Endothelial cell of umbilical vein (primary cell): ENCODE results near the gene ASF1A. TPM values are rescaled to one million over a fixed set of nuclear protein-coding genes. Genes with fewer than 3 reads are reported as not detected.

ENCODE experiments used
- BruUV-seq: library from RNA; stranded (reverse); fragments of 400-500 nt; replicated peaks from 2 replicates; lab custom pipeline; 2021; lab: Mats Ljungman, UMichigan
- CTCF ChIA-PET: fragments of 300-600, 350-600 bp; sonication (Branson Sonifier 250); formaldehyde crosslinking; loops from one replicate; lab custom pipeline; 2021; ENCODE audit warnings: antibody characterized with exemption, inconsistent platforms; lab: Charles Lee
- POLR2A ChIA-PET: fragments of 300-600, 350-600 bp; sonication (Branson Sonifier 250); formaldehyde crosslinking; loops from one replicate; lab custom pipeline; 2021; ENCODE audit warnings: antibody characterized with exemption, inconsistent platforms; lab: Charles Lee
- DNase-seq: peaks from one replicate; pipeline ENCODE4 v3.0.0-alpha.2; 2011; ENCODE audit warnings: low read depth, low spot score
- FAIRE-seq: peaks from 2 replicates; lab custom pipeline; 2011; peaks lifted over from hg19 to GRCh38; lab: Jason Lieb, UNC
- H2AFZ ChIP-seq: 2 replicates; pipeline ENCODE4 v1.6.0; 2012; ENCODE audit warnings: low read depth, low read length, control low read depth, inconsistent platforms
- H3K27ac ChIP-seq: 2 replicates; pipeline ENCODE4 v1.5.1; 2011; ENCODE audit warnings: low read depth, mild to moderate bottlenecking, control low read depth, low read length, moderate library complexity; ENCODE audit not compliant: insufficient read depth
- H3K27me3 ChIP-seq, 2 experiments: 2 replicates each; pipeline versions ENCODE4 v1.6.0 to v1.6.1; 2011; ENCODE audit warnings: low read length in 2 of 2, mixed read lengths in 1 of 2; ENCODE audit not compliant: control insufficient read depth in 2 of 2, insufficient read depth in 2 of 2
- H3K36me3 ChIP-seq, 2 experiments: 2 replicates in 1 of 2; 3 replicates in 1 of 2; pipeline ENCODE4 v1.5.1; 2011; ENCODE audit warnings: low read length in 2 of 2, mild to moderate bottlenecking in 1 of 2, moderate library complexity in 1 of 2; ENCODE audit not compliant: control insufficient read depth in 2 of 2, insufficient read depth in 2 of 2; ENCODE audit errors: extremely low read depth in 1 of 2
- H3K4me1 ChIP-seq: 3 replicates; pipeline ENCODE4 v1.5.1; 2011; ENCODE audit warnings: mild to moderate bottlenecking, low read length; ENCODE audit not compliant: control insufficient read depth, insufficient read depth; ENCODE audit errors: extremely low read depth
- H3K4me2 ChIP-seq: 2 replicates; pipeline ENCODE4 v1.6.1; 2011; ENCODE audit warnings: low read length, control low read depth, mixed read lengths; ENCODE audit not compliant: insufficient read depth
- H3K4me3 ChIP-seq, 3 experiments: fragments of 200-600 bp in 1 of 3; sonication (generic), shearing (Covaris generic) in 1 of 3; replicated peaks in 1 of 3; 2 replicates each; pipeline ENCODE4 v1.5.1; 2011 to 2016; ENCODE audit warnings: control low read depth in 3 of 3, low read length in 3 of 3, mild to moderate bottlenecking in 2 of 3, inconsistent platforms in 1 of 3, low read depth in 1 of 3, moderate library complexity in 1 of 3; ENCODE audit not compliant: insufficient read depth in 1 of 3
- H3K79me2 ChIP-seq: 2 replicates; pipeline ENCODE4 v1.6.0; 2012; ENCODE audit warnings: low read length, inconsistent platforms; ENCODE audit not compliant: control insufficient read depth, insufficient read depth
- H3K9ac ChIP-seq: replicated peaks from 2 replicates; pipeline ENCODE3; 2011; ENCODE audit warnings: low read length, control low read depth; ENCODE audit not compliant: insufficient read depth; ENCODE audit errors: extremely low read depth
- H3K9me1 ChIP-seq: replicated peaks from 3 replicates; pipeline ENCODE4 v1.6.0; 2011; ENCODE audit warnings: mild to moderate bottlenecking, low read length; ENCODE audit not compliant: control insufficient read depth, insufficient read depth; ENCODE audit errors: extremely low read depth
- H3K9me3 ChIP-seq: replicated peaks from 2 replicates; pipeline ENCODE4 v1.5.1; 2012; ENCODE audit warnings: low read length, inconsistent platforms; ENCODE audit not compliant: control insufficient read depth, insufficient read depth
- H4K20me1 ChIP-seq: replicated peaks from 2 replicates; pipeline ENCODE3; 2011; ENCODE audit warnings: mild to moderate bottlenecking, low read length; ENCODE audit not compliant: control insufficient read depth, insufficient read depth; ENCODE audit errors: extremely low read depth
- CTCF ChIP-seq, 2 donors: IDR thresholded peaks; 1 replicate in 1 of 2; 2 replicates in 1 of 2; pipeline ENCODE4 v1.5.1; 2011; ENCODE audit warnings: low read length in 2 of 2, mild to moderate bottlenecking in 2 of 2, moderate library complexity in 2 of 2, control low read depth in 1 of 2, inconsistent platforms in 1 of 2, low read depth in 1 of 2; ENCODE audit not compliant: insufficient read depth in 1 of 2; ENCODE audit errors: extremely low read depth in 1 of 2
- EZH2 ChIP-seq: IDR thresholded peaks from 2 replicates; pipeline ENCODE4 v1.6.1; 2012; ENCODE audit warnings: borderline replicate concordance, low read depth, mild to moderate bottlenecking, moderate library complexity, low read length, inconsistent platforms; ENCODE audit not compliant: severe bottlenecking
- FOS ChIP-seq: IDR thresholded peaks from 2 replicates; pipeline ENCODE4 v1.6.1; 2011; ENCODE audit warnings: mild to moderate bottlenecking, low read length, moderate library complexity, borderline replicate concordance; ENCODE audit not compliant: insufficient read depth
- GATA2 ChIP-seq: IDR thresholded peaks from 2 replicates; pipeline ENCODE4 v1.7.0; 2011; ENCODE audit warnings: low read depth, mild to moderate bottlenecking, moderate library complexity, mixed read lengths, low read length; ENCODE audit not compliant: insufficient read length, insufficient read depth
- JUN ChIP-seq: IDR thresholded peaks from 2 replicates; pipeline ENCODE4 v1.6.1; 2011; ENCODE audit warnings: borderline replicate concordance, low read depth; ENCODE audit not compliant: insufficient read length, insufficient read depth
- MYC ChIP-seq: IDR thresholded peaks from one replicate; pipeline ENCODE4 v1.6.1; 2011; ENCODE audit warnings: mild to moderate bottlenecking, low read depth, low read length
- POLR2A ChIP-seq: IDR thresholded peaks from 2 replicates; pipeline ENCODE4 v1.6.1; 2012; ENCODE audit warnings: low read depth, mild to moderate bottlenecking, control low read depth, low read length
- POLR2AphosphoS5 ChIP-seq: IDR thresholded peaks from 2 replicates; pipeline ENCODE4 v1.6.1; 2012; ENCODE audit warnings: low read depth, mild to moderate bottlenecking, control low read depth, low read length, moderate library complexity; ENCODE audit not compliant: insufficient read depth
- dilution Hi-C: fragments of 300-500 bp; cut with MboI; formaldehyde crosslinking; loops from one replicate; pipeline ENCODE4 v1.15.0; 2019; ENCODE audit warnings: low sequenced_read_pairs; ENCODE audit not compliant: extremely low pct_ligation_motif_present
- intact Hi-C: fragments of 100-400 bp; cut with micrococcal nuclease; formaldehyde crosslinking; loops from one replicate; pipeline ENCODE4 v1.10.0; 2022
- polyA plus RNA-seq, 4 experiments: library from polyadenylated mRNA; depleted of rRNA in 3 of 4; stranded (reverse) in 3 of 4; unstranded in 1 of 4; fragments of >200 nt; gene quantifications; 2 replicates each; pipeline versions ENCODE4 v1.2.1 to v1.2.3, GENCODE V29; 2011 to 2012; ENCODE audit warnings: missing spikeins in 1 of 4
- total RNA-seq: library from RNA; stranded (reverse); gene quantifications from 2 replicates; pipeline ENCODE4 v1.2.3, GENCODE V29; 2021
- TF ChIP-seq, protein P1 (sequence below): IDR thresholded peaks from 2 replicates; pipeline ENCODE4 v1.6.1; 2011; ENCODE audit not compliant: insufficient read depth, insufficient read length

ASF1A gene
- total and polyA plus RNA-seq, 2 donors (not counting 3 experiments of a cell fraction or from before 2014, with no cell fraction given) = 17.6 to 38.4 TPM

DNA sequence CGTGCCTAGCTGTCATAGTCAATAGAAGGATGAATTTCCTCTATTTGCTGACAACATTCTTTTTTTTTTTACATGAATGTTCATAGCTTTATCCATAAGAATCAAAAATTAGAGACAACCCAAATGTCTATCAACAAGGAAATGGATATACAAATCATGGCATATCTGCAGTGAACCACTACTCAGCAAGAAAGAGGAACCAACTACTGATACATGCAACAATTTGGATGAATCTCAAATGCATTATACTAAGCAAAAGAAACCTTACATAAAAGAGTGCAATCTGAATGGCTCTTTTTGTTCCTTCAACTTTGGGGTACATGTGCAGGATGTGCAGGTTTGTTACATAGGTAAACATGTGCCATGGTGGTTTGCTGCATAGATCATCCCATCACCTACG, 58.7 kb downstream of the ASF1A start:
- no peaks in the 10 kb centered on the region for H4K20me1 ChIP-seq
- H3K9me1 ChIP-seq = no peaks in the 10 kb centered on the region
- H3K9ac ChIP-seq = no peak overlapping the region
- H3K36me3 ChIP-seq = no peaks in the 10 kb centered on the region
- no peak overlapping the region for H3K4me2 ChIP-seq
- ChIA-PET CTCF (no interaction called here), POLR2A (no interaction called here)
- BruUV-seq = no TSS peak
- no peak overlapping the region for H2AFZ ChIP-seq
- intact Hi-C loops = no loop called here
- TF ChIP-seq JUN (no peak), MYC (no peak), EZH2 (no peak), POLR2A (no peak), GATA2 (no peak), CTCF (IDR thresholded peaks at IDR 0.05; ENCODE audit: extremely low read depth in 1 of 2, insufficient read depth in 1 of 2, low read depth in 1 of 2, low read length in 2 of 2) (no peak), FOS (no peak), POLR2AphosphoS5 (no peak)
- TF ChIP-seq, protein P1, sequence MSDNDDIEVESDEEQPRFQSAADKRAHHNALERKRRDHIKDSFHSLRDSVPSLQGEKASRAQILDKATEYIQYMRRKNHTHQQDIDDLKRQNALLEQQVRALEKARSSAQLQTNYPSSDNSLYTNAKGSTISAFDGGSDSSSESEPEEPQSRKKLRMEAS = no peak
- no peaks in the 10 kb centered on the region for H3K9me3 ChIP-seq
- no peaks in the 10 kb centered on the region for H3K4me1 ChIP-seq
- no peaks in the 10 kb centered on the region for H3K27me3 ChIP-seq
- H3K27ac ChIP-seq = no peak overlapping the region
- dilution Hi-C loops = no loop called here
- no peak overlapping the region for H3K4me3 ChIP-seq
- FAIRE-seq (no peak), DNase-seq (no peak)
- no peaks in the 10 kb centered on the region for H3K79me2 ChIP-seq
